Right lobe of liver (tissue), 6 donors: Measurements from ENCODE around the gene GTF3C2. TPM values are rescaled to one million over a fixed set of nuclear protein-coding genes. Genes with fewer than 3 reads are reported as not detected.
"Not testable (repeated sequence)": the region's sequence is repeated elsewhere in the genome, so short reads cannot be mapped to it uniquely, and the experiment has no call there.

ENCODE experiments used
- ATAC-seq, 4 donors: fragments of 200-7000 bp; cut with Tn5 transposase; one replicate each; pipeline ENCODE4 v1.9.1; 2020; ENCODE audit warnings: mild to moderate bottlenecking in 4 of 4, moderate library complexity in 4 of 4
- DNase-seq, 3 donors: peaks; one replicate each; pipeline ENCODE4 v3.0.0-alpha.2; 2020
- H3K27ac ChIP-seq, 3 donors: fragments of 200-600 bp; one replicate each; pipeline ENCODE4 v1.8.0; 2022
- H3K27me3 ChIP-seq, 2 donors: fragments of 200-600 bp; one replicate each; pipeline ENCODE4 v1.8.0; 2022
- H3K36me3 ChIP-seq, 4 donors: fragments of 200-600 bp; sonication (generic) in 1 of 4; one replicate each; pipeline versions ENCODE4 v1.5.1 to v1.8.0; 2017 to 2022; ENCODE audit warnings: control low read depth in 1 of 4
- H3K4me1 ChIP-seq, 4 donors: fragments of 200-600 bp; sonication (generic) in 1 of 4; one replicate each; pipeline versions ENCODE4 v1.5.1 to v1.8.0; 2017 to 2022; ENCODE audit warnings: control low read depth in 1 of 4
- H3K4me3 ChIP-seq, 3 donors: fragments of 200-600 bp; one replicate each; pipeline ENCODE4 v1.8.0; 2022
- H3K9me3 ChIP-seq, 4 donors: fragments of 200-600 bp; sonication (generic) in 1 of 4; one replicate each; pipeline versions ENCODE4 v1.5.1 to v1.8.0; 2017 to 2022; ENCODE audit warnings: control low read depth in 1 of 4
- CTCF ChIP-seq, 4 donors: fragments of 200-600 bp in 3 of 4; fragments of 450-650 bp in 1 of 4; IDR thresholded peaks; one replicate each; pipeline versions ENCODE4 v1.5.1 to v1.8.0; 2016 to 2022; ENCODE audit warnings: antibody characterized with exemption in 4 of 4, mild to moderate bottlenecking in 2 of 4
- POLR2A ChIP-seq: fragments of 450-650 bp; IDR thresholded peaks from one replicate; pipeline ENCODE4 v1.6.1; 2017; ENCODE audit warnings: antibody characterized with exemption, mild to moderate bottlenecking
- WGBS: methylation state at CpG from one replicate; pipeline ENCODE4 v1.1.6; 2018; ENCODE audit warnings: low coverage, low lambda C conversion rate; ENCODE audit not compliant: insufficient coverage; ENCODE audit errors: missing lambda C conversion rate; 5-methylcytosine and 5-hydroxymethylcytosine counted together
- intact Hi-C, 2 donors: fragments of 100-400 bp; cut with DNase I; formaldehyde crosslinking; loops; one replicate each; pipeline versions ENCODE4 v1.11.2 to v1.14.1; 2022
- total RNA-seq, 6 experiments: library from RNA; depleted of rRNA in 2 of 6; stranded (reverse); fragments of >200 nt in 2 of 6; fragmentation: NEBNext Ultra II Directional in 3 of 6; extraction: Animal tissue kit (Norgen Biotek cat#: 25700) in 3 of 6; gene quantifications; one replicate each; pipeline versions ENCODE4 v1.1.0 to v1.2.4, GENCODE V29; 2016 to 2023
- donor health status: DM: no; HTN: yes; CAD: no.
- donor health status: DM: no; HTN: no; CAD: no.
- donor health status: DM: no; HTN: no; CAD: no.
- donor health status: DM: no; HTN: yes; CAD: no.
- donor health status: DM: no; HTN: yes; CAD: no.

Gene GTF3C2
- total RNA-seq, 6 experiments from 2014 or later = 13.4 to 20.1 (median 16.8) TPM

GRCh38 chr2:27356056-27356381, 545 bp downstream of the GTF3C2 start:
- Histone ChIP-seq H3K4me1 (peaks cover 0 to 36% (median 3%) of the 10 kb centered on the region in 4 donors), H3K36me3 (no peaks in the 10 kb centered on the region), H3K27ac (peak overlapping the region; percentile 75 to 88 (median 79)), H3K27me3 (no peaks in the 10 kb centered on the region), H3K4me3 (peak overlapping the region; percentile 91 to 96 (median 93)), H3K9me3 (no peaks in the 10 kb centered on the region)
- ATAC-seq = peak; percentile 38 to 56 (median 52)
- intact Hi-C loops = loop anchor here in 1 of 2 donors (2.0 kb wide), 1 partner anchor 15 kb away; the partner anchor contains the start of genes EIF2B4 and SNX17
- TF ChIP-seq POLR2A (no peak), CTCF (IDR thresholded peaks at IDR 0.05) (no peak)
- WGBS = 0% methylated on average over 11 of the region's 12 CpGs
- DNase-seq = peak; percentile 66 to 75 (median 71)

GRCh38 chr2:27354597-27354927, 2.0 kb downstream of the GTF3C2 start:
- Histone ChIP-seq H3K36me3 (peaks cover 0 to 5% (median 0%) of the 10 kb centered on the region in 4 donors), H3K4me3 (no peak overlapping the region), H3K9me3 (no peaks in the 10 kb centered on the region), H3K4me1 (peaks cover 0 to 36% (median 3%) of the 10 kb centered on the region in 4 donors), H3K27me3 (no peaks in the 10 kb centered on the region), H3K27ac (no peak overlapping the region)
- no peak for DNase-seq
- no peak for TF ChIP-seq CTCF (IDR thresholded peaks at IDR 0.05)
- TF ChIP-seq POLR2A = no peak
- intact Hi-C loops = no loop called here
- WGBS = 92% methylated on average over 2 of the region's 7 CpGs
- ATAC-seq = no peak

GRCh38 chr2:27353762-27354596, 2.6 kb downstream of the GTF3C2 start:
- TF ChIP-seq CTCF (IDR thresholded peaks at IDR 0.05) = no peak
- TF ChIP-seq POLR2A = no peak
- ATAC-seq (no peak), DNase-seq (no peak)
- Histone ChIP-seq H3K36me3 (peaks cover 0 to 5% (median 0%) of the 10 kb centered on the region in 4 donors), H3K4me3 (no peak overlapping the region), H3K9me3 (no peaks in the 10 kb centered on the region), H3K27me3 (no peaks in the 10 kb centered on the region), H3K27ac (no peak overlapping the region), H3K4me1 (peaks cover 0 to 36% (median 3%) of the 10 kb centered on the region in 4 donors)
- intact Hi-C loops = no loop called here
- 70% methylated on average over 6 of the region's 7 CpGs for WGBS

GRCh38 chr2:27353386-27353761, 3.2 kb downstream of the GTF3C2 start:
- intact Hi-C loops, ATAC-seq, DNase-seq, H3K27me3 ChIP-seq, H3K36me3 ChIP-seq, H3K27ac ChIP-seq, H3K4me3 ChIP-seq, H3K9me3 ChIP-seq: not testable (repeated sequence)
- WGBS = 100% methylated on average over 5 of the region's 5 CpGs
- H3K4me1 ChIP-seq = peaks cover 0 to 36% (median 3%) of the 10 kb centered on the region in 4 donors

- H3K27ac ChIP-seq = no peak overlapping the region
- ATAC-seq (no peak), DNase-seq (no peak)
- intact Hi-C loops = no loop called here
- no peaks in the 10 kb centered on the region for H3K27me3 ChIP-seq
- 86% methylated on average over 6 of the region's 6 CpGs for WGBS
- H3K4me3 ChIP-seq = no peak overlapping the region
- peaks cover 0 to 26% (median 3%) of the 10 kb centered on the region in 4 donors for H3K4me1 ChIP-seq
- TF ChIP-seq CTCF (IDR thresholded peaks at IDR 0.05) (no peak), POLR2A (no peak)
- H3K36me3 ChIP-seq = peaks cover 0 to 5% (median 0%) of the 10 kb centered on the region in 4 donors
- no peaks in the 10 kb centered on the region for H3K9me3 ChIP-seq
Observed at GRCh38 chr2:27351802-27352598, 4.6 kb downstream of the GTF3C2 start.
